ENCODE results near the gene KLHL9.
"Not testable (repeated sequence)": the region's sequence is repeated elsewhere in the genome, so short reads cannot be mapped to it uniquely, and the experiment has no call there.

KLHL9 gene

GRCh38 chr9:21334701-21335632 lies at the start of gene KLHL9:
Gene KLHL9 (minus strand): TSS chr9:21335404. CDS start chr9:21334859, 545 bp downstream.
- DNase-seq = peak; percentile 94

GRCh38 chr9:21383627-21384026 lies 48.4 kb upstream of the KLHL9 start:
- no peak for DNase-seq

GRCh38 chr9:21381448-21382339 lies 46.5 kb upstream of the KLHL9 start:
- peak; percentile 90 for DNase-seq

- not testable (repeated sequence) for DNase-seq
Observed at GRCh38 chr9:21371467-21371866, 36.3 kb upstream of the KLHL9 start.

- DNase-seq = peak; percentile 30
Observed at GRCh38 chr9:21367957-21368356, 32.8 kb upstream of the KLHL9 start, which contains the start of gene IFNA13. Gene IFNA13 (minus strand): TSS chr9:21368057. CDS start chr9:21368010, 47 bp downstream.

GRCh38 chr9:21367169-21367568 lies 32.0 kb upstream of the KLHL9 start:
- not testable (repeated sequence) for DNase-seq

- no peak for DNase-seq
Observed at GRCh38 chr9:21362287-21362686, 27.1 kb upstream of the KLHL9 start.

GRCh38 chr9:21357479-21358460 lies 22.6 kb upstream of the KLHL9 start:
- peak; percentile 74 for DNase-seq

GRCh38 chr9:21350787-21351186 lies 15.6 kb upstream of the KLHL9 start, which contains the start of gene IFNA6:
Gene IFNA6 (minus strand): TSS chr9:21350887. CDS start chr9:21350887, 0 bp downstream.
- DNase-seq = no peak

- DNase-seq = no peak
Observed at GRCh38 chr9:21348430-21348970, 13.3 kb upstream of the KLHL9 start.

GRCh38 chr9:21340735-21341134 lies 5.5 kb upstream of the KLHL9 start:
- DNase-seq = no peak

GRCh38 chr9:21336457-21336856 lies 1.3 kb upstream of the KLHL9 start:
- no peak for DNase-seq

- no peak for DNase-seq
Observed at GRCh38 chr9:21333226-21333625, 2.0 kb downstream of the KLHL9 start.

GRCh38 chr9:21331676-21332402 lies 3.4 kb downstream of the KLHL9 start:
- no peak for DNase-seq

GRCh38 chr9:21326526-21327139 lies 8.6 kb downstream of the KLHL9 start:
- DNase-seq = peak; percentile 74

GRCh38 chr9:21324047-21324446 lies 11.2 kb downstream of the KLHL9 start:
- peak; percentile 39 for DNase-seq

GRCh38 chr9:21322911-21323461 lies 12.2 kb downstream of the KLHL9 start:
- no peak for DNase-seq

- no peak for DNase-seq
Observed at GRCh38 chr9:21320465-21320864, 14.7 kb downstream of the KLHL9 start.

- peak; percentile 58 for DNase-seq
Observed at GRCh38 chr9:21317956-21318923, 17.0 kb downstream of the KLHL9 start.

Data from suppressor macrophage treated with lipopolysaccharide for 4 hours (primary cell).